ENCODE measurements around the gene AP1S1.

GRCh38 chr7:101113836-101114235 is 40.4 kb upstream of the AP1S1 start:
- TF ChIP-seq CTCF (IDR thresholded peaks at IDR 0.05) = no peak
- no peak for TF ChIP-seq POLR2A (IDR thresholded peaks at IDR 0.05)
- TF ChIP-seq EP300 (IDR thresholded peaks at IDR 0.05) = no peak

Measured in upper lobe of left lung (tissue), 4 donors.